Stimulated activated CD4-positive, alpha-beta T cell treated with anti-CD3 and anti-CD28 coated beads, TNF-alpha, amount 100 ng/mL, for 48 hours (primary cell): ENCODE measurements around the gene ERO1A.
"Not testable (repeated sequence)": the region's sequence is repeated elsewhere in the genome, so short reads cannot be mapped to it uniquely, and the experiment has no call there.

Experiments used
- DNase-seq, 3 donors: peaks; one replicate each; pipeline ENCODE4 v3.0.0-alpha.2; 2020; ENCODE audit warnings: low read depth in 3 of 3

Gene ERO1A, protein sequence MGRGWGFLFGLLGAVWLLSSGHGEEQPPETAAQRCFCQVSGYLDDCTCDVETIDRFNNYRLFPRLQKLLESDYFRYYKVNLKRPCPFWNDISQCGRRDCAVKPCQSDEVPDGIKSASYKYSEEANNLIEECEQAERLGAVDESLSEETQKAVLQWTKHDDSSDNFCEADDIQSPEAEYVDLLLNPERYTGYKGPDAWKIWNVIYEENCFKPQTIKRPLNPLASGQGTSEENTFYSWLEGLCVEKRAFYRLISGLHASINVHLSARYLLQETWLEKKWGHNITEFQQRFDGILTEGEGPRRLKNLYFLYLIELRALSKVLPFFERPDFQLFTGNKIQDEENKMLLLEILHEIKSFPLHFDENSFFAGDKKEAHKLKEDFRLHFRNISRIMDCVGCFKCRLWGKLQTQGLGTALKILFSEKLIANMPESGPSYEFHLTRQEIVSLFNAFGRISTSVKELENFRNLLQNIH

DNA sequence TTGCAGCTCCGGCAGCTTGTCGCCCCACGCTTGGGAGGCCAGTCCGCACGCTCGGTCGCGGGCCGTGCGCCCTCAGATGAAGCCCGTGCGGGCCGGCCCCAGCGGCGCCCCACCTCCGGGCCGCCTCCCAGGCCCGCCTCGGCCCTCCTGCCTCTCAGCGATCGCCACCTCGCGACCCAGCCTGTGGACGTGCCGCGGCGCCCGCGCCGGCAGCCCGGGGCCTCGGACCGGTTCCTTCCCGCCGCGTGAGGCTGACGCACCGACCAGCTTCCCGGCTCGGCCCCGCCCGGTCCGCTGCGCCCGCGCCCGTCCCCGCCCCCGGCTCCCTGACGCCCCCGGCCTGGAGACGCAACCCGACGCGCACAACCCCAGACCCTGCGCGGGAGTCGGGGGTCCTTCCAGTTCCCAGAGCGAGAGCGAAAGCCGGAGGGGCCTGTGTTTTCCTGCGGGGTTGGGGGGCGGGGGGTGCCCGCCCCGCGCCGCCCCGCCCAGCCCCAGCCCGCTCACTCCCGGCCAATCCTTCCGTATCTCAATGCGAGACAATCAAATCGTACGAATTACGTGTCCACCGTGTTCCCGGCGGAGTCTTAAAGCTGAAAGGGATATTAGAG is at the start of gene ERO1A:
ERO1A (minus strand) TSS at position 78 of the 611 bp plus-strand sequence; CDS start at position 1, 77 bp downstream.
- peak; percentile 29 to 64 (median 52) for DNase-seq

DNA sequence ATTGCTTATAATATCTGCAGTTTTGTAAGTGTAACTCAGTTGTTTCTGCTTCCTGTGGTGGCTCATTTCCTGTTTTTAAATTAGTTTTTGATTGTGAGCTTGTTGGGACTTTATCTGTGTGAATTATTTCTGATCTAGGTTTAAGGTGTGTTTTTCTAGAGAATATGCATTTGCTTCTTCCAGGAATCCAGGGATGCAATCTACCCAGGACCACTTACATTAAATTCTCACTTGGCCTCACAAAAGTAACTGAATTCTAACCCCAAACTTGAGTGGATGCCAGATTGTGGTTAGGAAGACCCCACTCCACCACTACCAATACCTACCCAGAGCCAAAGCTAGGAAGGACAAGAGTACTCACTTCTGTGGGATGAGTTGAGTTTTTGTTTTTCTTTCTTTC is 46.5 kb upstream of the ERO1A start:
- DNase-seq = no peak

DNA sequence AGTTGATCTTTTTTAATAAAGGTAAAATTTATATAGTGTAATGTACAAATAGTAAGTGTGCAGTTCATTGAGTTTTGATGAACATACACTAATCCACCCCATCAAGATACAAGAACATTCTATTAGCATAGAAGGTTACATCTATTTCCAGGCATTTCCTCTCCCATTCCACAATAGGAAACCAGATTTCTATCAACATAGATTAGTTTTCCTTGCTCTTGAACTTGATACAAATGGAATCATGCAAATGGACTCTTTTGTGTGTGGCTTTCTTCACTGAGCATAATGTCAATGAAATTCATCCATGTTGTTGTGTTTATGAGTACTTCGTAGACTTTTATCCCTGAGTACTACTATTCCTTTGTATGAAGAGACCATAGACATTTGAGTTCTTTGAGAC is 45.4 kb upstream of the ERO1A start:
- no peak for DNase-seq

DNA sequence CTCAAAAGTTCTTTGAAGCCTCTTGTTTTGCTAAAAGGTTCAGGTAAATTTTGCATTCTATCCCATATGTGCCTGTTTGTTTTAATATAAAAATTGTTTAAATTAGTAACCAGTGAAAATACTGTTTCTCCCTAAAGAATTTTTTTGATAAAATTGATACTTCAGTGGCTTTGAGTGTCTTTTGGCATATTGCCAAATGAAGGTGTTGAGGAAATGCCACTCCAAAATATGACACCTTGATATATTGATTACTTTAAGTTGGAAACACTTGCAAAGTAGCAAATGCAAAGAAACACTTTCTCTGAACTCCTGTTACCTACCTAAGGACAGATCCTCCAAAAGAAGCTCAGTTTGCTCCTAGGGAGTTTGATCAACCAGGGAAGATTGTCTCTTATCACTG is 43.1 kb upstream of the ERO1A start:
- no peak for DNase-seq

DNA sequence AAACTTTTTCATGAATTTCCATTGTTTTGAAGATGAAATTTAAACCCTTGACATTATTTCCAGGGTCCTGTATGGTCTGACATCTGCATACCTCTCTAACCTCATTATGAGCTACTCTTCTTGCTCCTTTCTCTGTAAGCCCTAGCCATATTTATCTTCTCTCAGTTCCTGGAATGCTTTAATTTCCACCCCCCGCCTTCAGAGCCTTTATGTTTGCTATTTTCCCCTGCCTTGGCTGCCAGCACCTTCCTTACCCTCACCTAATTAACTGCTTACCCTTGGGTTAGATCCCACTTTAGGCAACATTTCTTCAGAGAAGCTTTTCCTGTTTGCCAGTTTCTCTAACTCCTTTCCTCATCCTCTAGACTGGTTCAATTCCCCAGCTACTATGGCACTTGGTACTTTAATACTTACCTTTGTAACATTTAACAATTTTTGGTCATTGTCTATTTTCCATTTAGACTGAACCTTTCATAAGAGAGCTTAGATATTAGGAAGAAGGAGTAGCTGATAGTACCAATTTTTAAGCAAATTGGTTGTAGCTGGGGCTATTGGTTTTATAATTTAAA is 40.6 kb upstream of the ERO1A start:
- DNase-seq = no peak

DNA sequence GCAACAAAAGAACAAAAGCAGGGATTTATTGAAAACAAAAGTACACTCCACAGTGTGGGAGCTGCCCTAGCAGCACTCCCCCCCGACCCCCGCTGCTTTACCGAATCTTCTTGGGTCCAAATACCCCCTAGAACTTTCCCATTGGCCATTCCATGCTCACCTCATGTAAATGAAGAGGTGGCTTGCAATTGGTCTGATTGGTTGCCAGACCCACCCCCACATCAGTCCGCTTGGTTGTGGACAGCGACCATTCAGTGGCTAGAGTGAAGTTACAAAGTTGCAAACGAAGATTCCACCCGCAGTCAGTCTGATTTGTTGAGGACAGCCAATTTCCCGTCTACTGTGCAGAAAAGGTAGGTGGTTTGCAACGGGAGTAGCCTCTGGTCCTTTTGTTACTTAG is 38.5 kb upstream of the ERO1A start:
- no peak for DNase-seq

DNA sequence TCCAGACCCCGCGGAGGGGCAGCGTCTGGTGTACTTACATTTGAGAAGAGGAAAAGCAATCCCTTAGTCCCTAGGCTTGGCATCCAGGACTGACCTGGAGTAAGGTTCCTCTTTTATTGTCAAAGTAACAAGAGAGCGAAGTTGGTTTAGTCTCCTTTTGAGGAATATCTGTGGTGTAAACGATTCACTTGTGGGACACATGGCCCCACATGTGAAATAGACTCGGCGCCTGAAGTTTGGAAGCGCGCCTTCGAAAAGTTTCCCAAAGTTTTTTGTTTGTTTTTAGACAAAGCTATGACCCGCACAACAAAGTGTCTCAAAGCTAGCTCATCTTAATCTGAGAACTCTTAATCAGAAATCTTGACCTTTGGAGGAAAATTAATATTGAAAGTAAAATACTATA is 35.4 kb upstream of the ERO1A start:
- no peak for DNase-seq

DNA sequence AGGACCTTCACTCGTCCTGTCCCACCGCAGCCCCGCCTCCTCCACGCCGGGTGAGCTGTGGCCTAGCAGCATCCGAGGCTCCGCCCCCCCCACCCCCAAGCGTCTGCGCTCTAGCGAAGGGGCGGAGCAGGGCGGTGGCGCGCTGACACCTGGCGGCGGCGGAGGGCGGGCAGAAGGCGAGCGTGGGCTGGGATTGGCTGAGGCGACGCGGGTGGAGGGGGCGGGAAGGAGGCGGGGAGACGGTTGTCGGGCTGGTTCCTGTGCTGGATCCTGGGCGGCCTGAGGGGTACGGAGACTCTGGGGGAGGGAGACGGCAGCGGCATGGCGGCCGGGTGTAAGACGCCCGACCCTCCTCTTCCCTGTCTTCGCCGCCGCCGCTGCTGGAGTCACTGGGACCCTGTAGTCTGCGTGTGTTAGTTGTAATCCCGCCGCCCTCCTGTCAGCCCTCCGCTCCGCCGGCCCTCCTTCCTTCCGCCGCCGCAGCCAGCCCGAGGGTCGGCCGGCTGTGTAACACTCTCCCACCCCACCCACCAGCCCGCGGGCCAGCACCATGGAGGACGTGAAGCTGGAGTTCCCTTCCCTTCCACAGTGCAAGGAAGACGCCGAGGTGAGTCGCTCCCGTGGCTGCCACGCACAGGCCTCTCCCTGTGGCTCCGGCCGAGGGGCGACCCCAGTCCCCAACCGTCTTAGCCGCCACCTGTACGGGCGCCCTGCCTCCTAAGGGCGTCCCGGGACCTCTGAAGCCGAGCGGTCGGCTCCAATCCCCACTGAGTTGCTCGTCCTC is 34.8 kb upstream of the ERO1A start, which contains the start of gene STYX:
STYX (plus strand) TSS at position 242 of the 784 bp plus-strand sequence; CDS start at position 551, 309 bp downstream.
- DNase-seq = peak; percentile 96 to 99 (median 97)

DNA sequence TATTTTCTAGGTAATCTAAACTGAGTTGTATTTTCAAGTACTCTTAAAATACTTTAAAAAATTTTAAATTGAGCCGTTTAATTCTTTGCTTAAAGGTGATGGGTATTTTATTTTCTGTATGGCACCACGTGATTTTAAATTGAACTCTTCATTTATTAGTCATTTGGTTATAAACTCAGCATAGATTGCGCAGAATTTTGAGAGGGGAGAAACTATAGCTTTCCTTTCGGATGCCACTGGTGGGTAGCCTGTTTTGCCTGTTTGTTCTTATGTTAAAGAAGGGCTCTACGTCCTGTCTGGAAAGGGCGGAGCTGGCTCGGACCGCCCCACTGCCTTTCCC is 34.2 kb upstream of the ERO1A start:
- no peak for DNase-seq

DNA sequence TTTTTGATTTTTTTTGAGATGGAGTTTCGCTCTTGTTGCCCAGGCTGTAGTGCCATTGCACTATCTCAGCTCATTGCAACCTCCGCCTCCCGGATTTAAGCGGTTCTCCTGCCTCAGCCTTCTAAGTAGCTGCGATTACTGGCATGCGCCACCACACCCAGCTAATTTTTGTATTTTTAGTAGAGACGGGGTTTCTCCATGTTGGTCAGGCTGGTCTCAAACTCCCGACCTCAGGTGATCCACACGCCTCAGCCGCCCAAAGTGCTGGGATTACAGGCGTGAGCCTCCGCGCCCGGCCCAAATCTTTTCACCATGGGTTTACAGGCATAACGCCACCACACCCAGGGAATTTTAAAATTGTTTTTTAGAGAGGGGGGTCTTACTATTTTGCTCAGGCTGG is 33.7 kb upstream of the ERO1A start:
- not testable (repeated sequence) for DNase-seq

DNA sequence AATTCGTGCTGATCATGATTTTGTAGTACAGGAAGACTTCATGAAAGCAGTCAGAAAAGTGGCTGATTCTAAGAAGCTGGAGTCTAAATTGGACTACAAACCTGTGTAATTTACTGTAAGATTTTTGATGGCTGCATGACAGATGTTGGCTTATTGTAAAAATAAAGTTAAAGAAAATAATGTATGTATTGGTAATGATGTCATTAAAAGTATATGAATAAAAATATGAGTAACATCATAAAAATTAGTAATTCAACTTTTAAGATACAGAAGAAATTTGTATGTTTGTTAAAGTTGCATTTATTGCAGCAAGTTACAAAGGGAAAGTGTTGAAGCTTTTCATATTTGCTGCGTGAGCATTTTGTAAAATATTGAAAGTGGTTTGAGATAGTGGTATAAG is 32.2 kb upstream of the ERO1A start:
- DNase-seq = not testable (repeated sequence)

DNA sequence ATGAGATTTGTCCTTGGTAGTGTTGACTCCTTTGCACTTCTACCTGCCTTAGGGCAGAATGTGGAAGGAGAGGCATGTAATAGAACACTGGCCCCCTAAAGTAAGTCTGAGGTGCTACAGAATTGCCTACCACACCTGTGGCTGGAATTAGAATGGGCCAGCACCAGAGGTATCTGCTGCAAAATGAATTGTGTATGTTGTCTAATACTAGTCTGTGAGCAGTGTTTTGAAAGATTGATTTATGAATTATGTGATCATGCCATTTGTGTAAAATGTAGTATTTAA is 28.9 kb upstream of the ERO1A start:
- no peak for DNase-seq

DNA sequence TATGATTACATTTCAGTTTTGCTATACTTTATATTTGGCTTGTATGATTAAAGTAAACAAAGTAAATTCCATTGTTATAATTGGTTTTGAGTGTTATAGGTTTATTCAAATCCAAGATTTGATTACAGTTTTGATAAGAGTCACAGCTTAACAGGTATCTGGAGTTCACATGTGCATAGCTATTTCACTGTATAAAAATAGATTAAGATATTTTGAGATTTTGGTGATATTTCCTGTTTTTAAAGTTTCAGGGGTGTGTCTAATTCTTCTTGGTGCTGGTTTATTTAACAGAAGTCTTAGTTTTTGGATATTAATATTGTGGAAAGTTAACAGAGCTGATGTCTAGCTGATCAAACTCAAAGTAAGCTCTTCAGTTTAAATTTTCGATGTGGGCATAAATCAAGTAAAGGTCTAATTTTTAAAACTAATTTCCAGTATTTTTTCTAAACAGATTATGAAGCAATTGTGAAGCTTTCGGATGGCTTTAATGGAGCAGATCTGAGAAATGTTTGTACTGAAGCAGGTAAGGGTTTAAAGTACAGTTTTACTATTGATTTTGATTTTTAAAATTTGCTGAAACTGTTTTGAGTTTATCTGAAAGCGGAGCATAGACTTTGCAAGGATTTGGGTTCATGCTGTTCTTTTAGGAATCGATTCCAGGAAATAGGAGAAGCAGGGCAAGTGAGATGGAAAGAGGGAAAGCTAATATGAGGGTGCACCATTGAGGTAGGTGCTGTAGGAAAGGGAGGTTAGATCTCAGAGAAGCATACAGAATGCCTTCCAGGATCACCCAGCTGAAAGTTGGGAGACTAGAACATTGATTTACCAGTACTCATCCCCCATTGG is 28.4 kb upstream of the ERO1A start:
- DNase-seq = no peak

DNA sequence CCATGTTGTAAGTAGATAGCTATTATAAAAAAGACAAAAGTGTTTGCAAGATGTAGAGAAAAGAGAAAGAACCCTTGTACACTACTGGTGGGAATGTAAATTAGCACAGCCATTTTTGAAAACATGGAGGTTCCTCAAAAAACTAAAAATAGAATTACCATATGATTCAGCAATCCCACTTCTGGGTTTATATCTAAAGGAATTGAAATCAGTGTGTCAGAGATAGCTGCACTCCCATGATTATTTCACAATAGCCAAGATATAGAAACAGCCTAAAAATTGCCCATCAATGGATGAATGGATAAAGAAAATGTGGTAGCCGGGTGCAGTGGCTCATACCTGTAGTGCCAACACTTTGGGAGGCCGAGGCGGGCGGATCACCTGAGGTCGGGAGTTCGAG is 20.8 kb upstream of the ERO1A start:
- DNase-seq = no peak

DNA sequence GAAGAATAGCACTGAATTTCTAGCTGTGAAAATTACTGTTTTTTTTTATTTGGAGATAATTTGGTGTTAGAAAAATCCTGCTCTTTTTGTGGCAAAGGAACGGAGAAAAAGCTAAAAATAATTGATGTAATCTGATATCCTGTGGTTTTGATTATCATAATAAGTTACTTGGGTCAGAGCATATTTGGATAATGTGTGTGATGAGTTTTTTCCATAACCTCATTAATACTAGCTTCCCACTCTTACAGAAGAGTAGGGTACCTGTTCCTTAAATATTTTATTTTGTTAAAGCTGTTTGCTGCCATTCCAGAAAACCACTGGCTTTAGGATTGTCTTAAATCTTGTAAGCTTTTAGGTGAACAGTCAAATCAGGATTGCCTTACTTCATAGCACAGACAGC is 16.3 kb upstream of the ERO1A start:
- no peak for DNase-seq

DNA sequence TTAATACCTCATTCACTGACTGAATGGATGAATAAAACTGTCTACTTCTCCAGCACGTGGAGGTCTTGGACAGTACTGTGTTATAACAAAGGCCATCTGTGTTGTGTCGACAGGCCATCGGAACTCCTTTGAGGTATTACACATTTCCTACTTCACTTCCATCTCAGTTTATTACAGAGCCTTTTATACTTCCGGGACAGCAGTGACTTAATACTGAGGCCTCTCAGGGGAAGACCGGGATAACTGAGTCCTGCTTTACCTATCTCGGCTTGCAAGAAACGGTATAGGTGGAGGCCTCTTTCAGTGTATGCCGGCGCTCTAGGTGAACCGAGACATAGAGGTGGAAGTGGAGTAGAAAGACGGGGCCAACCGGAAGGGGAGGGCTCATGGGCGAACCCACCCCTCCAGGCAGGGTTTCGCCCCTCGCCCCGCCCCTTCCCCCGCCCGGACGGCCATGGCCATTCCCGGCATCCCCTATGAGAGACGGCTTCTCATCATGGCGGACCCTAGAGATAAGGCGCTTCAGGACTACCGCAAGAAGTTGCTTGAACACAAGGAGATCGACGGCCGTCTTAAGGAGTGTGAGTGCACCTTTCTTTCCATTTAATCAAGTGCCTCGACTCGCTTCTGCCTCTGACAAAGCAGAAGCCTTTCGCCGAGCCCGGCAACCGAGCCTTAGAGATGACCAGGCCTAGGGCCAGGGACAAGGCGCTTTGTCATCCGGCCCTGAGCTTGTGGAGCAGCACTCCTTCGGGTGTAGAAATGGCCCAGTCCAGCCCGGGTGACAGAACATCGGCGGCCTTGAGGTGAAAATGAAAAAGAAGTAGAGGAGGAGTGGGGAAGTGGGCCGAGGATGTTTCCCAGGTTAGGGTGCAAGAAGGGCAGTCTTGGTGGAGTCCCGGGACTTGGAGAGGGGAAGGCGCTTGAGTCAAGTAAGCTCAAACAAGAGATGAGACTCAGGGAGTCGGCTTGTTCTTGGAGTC is 11.7 kb upstream of the ERO1A start, which contains the start of gene PSMC6:
PSMC6 (plus strand) TSS at position 477 of the 983 bp plus-strand sequence; CDS start at position 497, 20 bp downstream.
- DNase-seq = peak; percentile 89 to 99 (median 90)

DNA sequence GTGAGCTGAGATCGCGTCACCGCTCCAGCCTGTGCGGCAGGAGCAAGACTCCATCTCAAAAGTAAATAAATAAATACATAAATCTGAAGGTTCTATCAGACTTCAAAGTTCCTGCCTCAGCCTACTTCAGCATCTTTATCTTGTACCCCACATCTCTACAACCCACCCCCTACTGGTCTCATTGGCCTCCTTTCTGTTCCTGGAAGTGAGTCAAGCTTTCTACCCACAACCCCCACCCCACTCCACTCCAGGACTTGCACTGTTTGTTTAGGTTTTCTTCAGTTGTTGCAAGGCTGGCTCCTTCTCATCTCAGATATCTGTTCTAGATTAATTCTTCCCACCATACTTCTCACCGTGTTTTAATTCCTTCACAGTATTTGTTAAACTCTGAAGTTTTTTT is 10.9 kb upstream of the ERO1A start:
- peak in 1 of 3 donors; percentile 41 for DNase-seq

DNA sequence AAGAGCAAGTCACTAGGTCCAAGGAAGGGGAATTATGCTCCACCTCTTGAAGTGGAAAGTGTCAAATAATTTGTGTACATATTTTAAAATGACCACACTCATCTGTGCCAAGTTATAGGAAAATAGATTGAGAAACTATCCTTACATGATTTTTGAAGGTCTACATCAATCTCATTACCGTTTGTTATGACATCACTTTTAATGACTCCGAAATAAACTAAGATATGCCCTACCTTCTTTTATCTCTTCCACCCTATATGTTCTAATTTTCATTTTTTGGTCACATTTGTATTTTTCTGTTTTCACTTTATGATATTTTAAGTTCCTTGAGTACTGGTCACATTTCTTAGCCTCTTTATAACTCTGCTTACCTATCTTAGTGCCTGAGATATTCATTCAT is 8.3 kb upstream of the ERO1A start:
- no peak for DNase-seq

DNA sequence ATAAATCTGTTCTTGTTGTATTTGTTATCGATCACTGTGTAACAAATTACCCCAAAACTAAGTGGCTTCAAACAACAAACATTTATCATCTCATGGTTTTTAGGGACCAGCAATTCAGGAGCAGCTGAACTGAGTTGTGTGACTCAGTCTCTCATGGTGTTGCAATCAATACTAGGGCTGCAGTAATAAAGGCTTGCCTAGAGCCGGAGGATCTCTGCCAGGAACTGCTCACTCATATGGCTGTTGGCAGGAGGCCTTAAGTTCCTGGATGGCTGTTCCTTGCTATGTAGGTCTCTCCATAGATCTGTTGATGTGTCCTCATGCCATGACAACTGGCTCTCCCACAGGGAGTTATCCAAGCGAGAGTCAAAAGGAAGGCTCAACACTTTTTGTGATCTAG is 7.9 kb upstream of the ERO1A start:
- no peak for DNase-seq

DNA sequence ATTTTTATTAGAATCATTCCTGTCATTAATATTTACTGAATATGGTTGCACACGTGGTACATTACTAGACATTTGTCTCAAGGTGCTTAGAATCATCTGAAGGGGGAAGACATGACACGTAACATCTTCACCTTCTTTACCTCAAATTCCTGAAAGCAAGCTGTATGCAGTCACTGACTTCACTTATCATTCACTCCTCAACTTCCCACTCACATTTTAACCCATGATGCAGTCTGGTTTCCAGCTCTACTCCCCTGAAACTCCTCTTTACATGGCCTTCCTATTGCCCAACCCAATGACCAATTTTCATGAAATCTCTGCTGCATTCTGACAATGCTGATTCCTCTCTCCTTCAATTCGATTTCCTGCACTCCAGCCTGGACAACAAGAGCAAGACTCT is 5.9 kb upstream of the ERO1A start:
- no peak for DNase-seq
